ELF-1 (cell line): ENCODE measurements around the gene LRRK1.
"Not testable (repeated sequence)": the region's sequence is repeated elsewhere in the genome, so short reads cannot be mapped to it uniquely, and the experiment has no call there.

ENCODE experiments used
- DNase-seq: peaks from one replicate; pipeline ENCODE4 v3.0.0-alpha.2; 2016; ENCODE audit warnings: low read depth, low spot score

The LRRK1 gene

DNA sequence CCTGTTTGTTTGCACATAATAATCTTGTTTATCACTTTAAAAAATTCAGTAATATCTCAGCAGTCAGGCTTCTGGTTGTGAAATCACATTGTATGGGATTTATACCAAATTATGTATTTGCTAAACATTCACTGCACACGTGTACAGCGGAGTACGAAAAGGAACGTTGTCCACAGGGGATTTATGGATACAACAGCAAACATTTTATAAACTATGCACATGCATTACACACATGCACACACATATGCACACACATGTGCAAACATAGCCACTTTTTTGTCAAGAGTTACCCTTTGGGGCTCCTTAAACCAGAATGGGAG lies 150.5 kb downstream of the LRRK1 start:
- DNase-seq: no peak

DNA sequence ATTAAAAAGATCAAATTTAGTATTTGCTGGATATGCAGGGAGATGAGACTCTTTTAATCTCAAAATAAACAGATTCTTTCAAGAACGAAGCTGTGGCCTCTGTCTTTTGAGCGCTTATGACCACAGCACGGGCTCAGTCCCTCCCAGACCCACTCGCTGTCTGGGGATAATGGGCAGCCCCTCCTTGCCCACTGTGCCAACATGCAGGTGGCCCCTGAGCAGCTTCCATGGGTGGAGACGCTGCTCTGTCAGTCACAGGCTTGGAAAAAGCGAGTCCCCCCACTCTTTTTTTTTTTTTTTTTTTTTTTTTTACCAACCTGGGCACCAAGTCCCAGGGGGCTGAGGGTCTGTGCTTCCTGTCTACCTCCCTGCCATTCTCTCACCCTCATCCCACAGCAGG lies 150.9 kb downstream of the LRRK1 start:
- no peak for DNase-seq

DNA sequence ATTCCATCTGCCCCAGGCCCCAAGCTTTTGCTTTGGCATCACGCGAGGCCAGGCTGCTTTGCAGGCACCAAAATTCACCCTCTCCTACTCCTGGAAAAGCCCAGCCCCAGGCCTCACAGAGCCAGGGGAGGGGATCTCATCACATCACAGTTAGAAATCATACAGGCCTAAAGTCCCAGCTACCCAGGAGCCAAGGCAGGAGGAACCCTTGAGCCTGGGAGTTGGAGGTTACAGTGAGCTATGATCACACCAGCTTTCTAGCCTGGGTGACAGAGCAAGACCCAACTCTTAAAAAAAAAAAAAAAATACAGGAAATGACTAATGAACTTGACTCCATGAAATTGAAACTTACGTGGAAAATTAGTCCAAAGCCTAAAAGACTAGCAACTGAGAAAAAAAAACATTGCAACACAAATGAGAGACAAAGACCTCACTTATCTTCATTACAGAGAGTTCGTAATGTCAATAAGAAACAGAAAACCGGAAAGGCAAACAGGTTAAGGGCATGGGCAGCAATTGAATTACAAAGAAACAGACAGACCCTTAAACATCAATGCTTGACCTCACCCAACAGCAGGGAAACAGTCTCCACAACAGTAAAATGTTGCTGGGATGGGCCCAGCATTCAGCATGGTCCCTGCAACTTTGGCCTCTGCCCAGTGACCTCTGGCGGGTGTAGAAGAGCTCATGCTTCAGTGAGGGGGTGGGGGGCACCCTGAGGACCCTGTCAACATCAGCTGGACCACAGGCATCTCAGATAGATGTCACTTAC lies 151.5 kb downstream of the LRRK1 start:
- DNase-seq: peak; percentile 71

DNA sequence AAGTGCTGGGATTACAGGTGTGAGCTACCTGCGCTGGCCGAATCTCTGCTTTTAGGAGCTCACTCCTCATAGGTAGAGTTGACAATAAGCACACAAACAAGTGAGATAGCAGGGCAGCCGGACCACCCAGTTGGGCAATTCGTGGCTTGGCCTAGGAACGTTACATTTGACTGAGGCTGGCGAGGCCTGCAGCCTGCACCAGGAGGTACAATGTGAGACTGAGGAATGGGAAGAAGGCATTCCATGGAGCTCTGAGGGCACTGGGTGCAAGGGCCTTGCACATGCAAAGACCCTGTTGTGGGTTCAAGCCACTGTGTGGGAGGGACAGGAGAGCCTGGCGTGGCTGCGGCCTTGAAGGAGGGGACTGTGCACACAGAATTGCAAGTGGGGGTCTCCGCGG lies 152.5 kb downstream of the LRRK1 start:
- DNase-seq: no peak

DNA sequence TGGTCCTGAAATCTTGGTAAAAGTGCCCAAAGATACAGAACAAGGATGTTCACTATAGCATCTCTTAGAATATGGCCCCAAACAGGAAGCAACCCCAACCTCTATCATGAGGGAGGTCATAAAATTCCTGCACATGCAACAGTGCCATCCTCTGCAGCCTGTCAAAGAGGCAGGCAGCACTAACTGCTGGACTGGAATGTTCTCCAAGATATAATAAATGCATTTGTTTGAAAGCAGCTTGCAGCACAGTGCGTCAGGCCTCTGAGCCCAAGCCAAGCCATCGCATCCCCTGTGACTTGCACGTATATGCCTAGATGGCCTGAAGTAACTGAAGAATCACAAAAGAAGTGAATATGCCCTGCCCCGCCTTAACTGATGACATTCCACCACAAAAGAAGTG lies 153.1 kb downstream of the LRRK1 start:
- not testable (repeated sequence) for DNase-seq

DNA sequence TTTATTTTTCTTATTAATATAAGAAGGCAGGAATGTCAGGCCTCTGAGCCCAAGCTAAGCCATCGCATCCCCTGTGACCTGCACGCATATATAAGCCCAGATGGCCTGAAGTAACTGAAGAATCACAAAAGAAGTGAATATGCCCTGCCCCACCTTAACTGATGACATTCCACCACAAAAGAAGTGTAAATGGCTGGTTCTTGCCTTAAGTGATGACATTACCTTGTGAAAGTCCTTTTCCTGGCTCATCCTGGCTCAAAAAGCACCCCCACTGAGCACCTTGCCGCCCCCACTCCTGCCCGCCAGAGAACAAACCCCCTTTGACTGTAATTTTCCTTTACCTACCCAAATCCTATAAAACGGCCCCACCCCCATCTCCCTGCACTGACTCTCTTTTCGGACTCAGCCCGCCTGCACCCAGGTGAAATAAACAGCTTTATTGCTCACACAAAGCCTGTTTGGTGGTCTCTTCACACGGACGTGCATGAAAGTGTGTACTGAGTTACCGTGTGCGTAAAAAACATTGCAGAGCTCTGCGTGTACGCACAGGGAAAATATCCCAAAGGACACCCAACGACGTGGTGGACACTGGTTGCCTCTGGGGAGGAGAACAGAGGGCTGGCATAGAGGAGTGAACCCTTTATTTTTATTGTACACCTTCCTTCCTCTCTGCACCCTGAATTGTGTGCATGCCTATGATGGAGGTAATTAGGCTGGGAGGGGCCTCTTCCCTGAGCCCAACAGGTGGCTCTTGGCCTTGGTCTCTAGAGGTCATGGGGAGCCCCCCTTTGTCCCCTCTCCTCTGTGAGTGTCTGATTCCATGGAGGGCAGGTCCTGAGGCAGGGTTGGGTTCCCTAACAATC lies 158.9 kb downstream of the LRRK1 start:
- not testable (repeated sequence) for DNase-seq

DNA sequence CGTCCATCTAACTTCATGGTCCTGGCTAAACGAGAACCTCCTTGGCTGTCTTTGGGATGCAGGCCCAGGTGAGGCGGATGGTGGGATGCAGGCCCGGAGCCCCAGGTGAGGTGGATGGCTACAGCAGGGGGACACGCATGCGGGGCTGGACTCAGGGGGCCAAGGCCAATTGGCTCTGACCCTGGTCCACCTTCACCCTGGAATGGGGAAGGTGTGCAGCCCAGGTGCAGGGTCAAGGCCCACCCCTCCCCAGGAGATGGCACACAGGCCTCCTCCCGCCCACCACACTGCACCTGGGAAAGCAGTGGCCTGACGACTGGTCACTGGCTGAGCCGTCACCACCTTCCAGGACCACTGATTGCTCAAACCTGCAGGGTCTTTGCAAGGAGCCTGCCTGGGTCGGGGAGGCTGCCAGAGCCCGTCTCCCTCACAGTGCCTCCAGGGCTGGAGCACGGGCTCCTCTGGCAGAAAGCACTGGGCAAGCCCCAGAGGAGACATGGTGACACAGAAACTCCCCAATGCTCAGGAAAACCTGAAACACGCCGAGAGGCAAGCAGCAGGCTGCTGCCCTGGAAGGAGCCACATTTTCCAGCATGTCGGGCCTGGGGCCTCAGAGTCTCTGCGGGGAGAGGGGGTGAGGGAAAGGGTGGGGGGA lies 159.6 kb downstream of the LRRK1 start:
- DNase-seq: no peak

DNA sequence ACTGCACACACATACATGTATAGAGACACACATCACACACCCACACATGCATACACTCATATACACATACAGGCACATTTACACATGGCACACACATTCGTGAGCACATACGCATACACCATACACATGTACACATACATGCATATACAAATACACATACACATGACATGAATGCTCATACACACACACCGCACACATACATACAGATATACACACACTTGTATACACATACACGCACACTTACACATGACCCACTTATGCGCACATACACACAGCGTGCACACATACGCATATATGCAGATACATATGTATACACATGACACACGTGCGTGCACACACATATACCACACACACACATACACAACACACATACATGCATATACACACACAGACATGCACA lies 162.7 kb downstream of the LRRK1 start:
- DNase-seq: no peak

DNA sequence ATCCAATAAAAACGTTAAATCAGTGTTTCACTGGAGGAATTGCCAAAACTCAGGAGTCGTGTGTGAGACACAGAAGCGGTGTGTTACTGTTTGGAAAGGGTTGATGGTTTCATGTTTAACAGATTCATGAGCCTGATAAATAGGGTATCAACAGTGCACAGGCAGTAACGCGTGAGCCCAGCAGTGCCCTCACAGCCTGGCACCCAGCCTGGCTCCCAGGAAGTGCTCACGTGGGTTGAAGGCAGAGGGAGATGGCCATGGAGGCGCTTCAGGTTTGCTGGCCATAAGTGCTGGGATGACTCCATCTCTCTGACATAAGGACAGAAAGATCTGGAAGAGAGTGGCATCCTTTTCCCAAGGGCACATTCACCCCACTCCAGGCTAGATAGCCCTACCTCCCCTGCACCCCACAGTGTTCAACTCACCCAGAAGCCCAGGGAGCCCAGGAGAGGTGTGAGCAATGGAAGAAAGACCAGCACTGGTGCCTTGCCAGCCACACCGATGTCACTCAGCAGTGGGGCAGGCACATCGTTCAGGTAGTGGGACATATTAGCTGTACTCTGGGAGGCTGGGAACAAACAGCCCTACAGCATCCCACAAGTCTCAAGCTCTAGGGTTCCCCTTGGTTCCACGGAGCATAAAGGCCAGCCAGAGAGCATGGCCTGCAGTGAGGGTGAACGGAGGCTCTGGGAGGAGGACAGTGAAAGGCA lies 164.3 kb downstream of the LRRK1 start:
- no peak for DNase-seq

DNA sequence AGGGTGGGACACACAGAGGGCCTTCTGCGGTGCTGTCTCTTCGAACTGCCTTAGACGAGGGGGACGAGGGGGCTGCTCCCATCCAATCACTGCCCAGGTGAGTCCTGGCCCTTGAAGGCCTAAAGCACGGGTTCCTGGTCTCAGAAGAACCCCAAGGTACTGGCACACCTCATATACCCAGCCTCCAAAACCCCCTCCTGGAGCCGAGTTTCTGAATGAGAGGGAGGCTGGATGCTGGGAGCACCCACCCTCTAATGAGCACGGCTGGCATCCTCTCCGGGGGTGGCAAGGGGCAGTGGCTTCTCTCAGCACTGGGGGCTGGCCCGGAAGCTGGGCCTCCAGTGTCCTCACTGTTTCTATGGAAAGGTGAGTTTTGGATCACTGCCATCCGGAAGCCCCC lies 165.6 kb downstream of the LRRK1 start:
- no peak for DNase-seq

DNA sequence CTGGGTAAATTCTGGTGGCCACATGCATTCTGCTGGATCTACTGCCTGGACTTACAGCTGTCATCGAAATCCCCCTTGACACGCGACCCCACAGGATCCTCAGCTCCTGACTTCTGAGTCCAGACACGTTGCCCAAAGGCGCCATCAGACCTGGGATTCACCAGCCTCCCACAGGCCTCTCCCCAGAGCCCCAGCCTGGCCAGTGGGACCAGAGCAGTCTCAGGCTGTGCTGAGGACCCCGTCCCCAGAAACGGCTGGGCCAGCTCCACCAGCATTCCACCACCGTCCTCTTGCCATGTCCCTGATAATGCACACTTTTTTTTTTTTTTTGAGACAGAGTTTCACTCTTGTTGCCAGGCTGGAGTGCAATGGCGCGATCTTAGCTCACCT lies 166.1 kb downstream of the LRRK1 start:
- no peak for DNase-seq

DNA sequence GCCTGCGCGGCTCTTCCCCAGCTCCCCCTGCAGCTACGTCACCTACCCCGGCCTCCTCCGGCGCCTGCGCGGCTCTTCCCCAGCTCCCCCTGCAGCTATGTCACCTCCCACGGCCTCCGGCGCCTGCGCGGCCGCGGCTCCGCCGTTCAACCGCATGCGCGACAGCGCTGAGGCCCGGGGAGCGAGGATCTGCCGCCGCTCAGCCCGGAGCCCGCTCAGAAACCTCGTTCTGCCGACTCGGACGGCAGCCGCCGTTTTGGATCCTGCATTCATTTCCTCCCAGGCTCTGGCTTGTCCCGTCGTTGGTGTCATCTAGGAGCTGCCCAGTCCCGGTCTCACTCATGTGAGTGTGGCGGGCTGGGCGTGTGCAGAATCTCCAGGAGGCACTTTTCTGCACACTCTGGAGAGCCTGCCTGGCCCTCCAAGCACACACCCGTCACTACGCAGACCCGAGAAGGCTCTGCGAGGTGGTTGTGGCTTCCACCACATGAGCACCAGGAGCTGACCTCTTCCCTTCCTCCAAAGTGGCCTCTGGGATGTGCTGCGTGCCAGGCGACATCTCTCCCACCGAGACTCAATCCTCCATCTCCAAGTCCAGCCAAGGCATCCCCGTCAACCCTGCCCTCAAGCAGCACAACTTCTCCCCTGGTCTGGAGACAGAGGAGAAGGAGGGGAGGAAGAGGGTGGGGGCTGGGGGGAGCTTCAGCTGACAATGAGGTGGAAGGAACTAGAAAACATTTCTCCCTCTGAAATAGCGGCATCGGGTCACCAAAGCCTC lies 167.4 kb downstream of the LRRK1 start:
- peak; percentile 47 for DNase-seq

DNA sequence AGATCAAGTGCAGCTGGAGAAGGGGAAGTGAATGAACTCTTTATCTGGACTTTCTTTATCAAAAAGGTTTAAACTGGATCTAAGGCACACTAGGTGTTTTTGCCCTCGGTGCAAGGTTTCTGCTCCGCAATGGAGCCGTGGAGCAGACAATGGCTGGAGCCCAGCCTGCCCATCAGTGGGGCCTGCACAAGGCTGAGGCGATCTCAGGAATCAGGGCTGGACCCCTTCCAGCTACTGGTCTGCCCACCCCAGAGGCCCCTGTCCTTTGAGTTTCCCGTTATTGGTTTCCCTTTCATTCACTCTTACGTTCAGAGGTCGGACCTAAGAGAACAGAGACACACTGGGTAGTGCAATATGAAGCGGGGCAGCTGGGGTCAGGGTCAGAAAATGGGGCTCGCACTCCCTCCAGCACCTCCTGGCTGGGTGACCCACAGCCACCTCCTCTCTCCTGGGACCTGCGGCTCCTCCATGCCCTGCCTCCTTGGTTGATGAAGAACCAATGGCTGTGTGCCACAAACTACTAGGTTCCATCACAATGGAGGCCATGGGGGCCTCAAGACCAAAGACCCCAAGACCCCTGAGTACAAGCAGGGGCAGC lies 168.1 kb downstream of the LRRK1 start:
- DNase-seq: no peak

DNA sequence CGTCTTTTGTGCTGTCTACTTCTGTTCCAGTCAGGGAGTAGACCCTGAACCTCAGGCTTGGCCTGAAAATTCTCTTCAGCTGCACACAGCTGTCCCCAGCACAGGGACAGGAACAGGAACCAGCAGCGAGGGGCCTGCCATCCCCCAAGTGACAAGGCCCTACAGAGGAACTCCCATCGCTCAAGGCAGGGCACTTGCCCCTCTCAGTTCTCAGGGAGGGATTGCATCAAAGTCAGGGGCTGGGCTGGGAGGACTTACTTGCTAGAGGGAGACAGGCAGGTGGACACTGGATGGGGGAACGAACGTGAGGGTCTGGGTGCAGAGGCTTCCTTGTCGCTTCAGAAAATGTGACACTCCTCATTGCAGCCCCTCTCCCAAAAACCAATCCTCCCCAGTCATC lies 169.1 kb downstream of the LRRK1 start:
- no peak for DNase-seq

DNA sequence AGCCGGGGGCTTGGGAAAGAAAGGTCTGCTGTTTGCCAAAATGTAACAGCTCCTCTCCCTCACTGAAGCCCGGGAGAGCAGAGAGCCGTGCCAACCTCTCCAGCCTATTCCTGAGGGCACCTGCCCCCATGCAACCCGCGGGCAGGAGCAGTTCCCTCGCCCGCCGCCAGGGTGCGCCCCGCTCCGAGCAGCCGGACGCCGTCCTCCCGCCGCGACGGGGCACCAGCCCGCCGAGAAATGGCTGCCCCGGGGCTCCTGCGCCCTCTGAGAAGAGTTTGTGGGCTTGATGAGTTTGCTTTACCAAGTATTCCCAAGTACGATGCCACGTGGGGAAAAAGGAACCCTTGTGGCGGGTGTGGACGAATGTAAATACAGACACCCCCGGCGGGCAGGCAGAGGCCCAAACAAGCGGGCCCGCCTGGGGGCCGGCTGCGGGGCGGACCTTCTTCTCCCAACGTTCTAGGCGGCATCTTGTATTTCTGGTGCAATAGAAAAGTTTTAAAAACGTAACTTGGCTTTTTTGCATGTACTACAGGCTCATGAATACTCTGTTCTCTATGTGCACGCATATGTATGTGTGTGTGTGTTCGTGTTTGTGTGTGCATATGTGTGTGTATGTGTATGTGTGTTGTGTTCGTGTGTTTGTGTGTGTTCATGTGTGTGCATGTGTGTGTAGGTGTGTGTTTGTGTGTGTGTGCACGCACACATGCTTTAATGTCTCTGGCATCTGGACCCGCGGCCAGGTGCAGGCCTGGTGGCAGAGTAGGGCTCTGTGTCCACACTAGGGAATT lies 169.8 kb downstream of the LRRK1 start:
- peak; percentile 83 for DNase-seq

DNA sequence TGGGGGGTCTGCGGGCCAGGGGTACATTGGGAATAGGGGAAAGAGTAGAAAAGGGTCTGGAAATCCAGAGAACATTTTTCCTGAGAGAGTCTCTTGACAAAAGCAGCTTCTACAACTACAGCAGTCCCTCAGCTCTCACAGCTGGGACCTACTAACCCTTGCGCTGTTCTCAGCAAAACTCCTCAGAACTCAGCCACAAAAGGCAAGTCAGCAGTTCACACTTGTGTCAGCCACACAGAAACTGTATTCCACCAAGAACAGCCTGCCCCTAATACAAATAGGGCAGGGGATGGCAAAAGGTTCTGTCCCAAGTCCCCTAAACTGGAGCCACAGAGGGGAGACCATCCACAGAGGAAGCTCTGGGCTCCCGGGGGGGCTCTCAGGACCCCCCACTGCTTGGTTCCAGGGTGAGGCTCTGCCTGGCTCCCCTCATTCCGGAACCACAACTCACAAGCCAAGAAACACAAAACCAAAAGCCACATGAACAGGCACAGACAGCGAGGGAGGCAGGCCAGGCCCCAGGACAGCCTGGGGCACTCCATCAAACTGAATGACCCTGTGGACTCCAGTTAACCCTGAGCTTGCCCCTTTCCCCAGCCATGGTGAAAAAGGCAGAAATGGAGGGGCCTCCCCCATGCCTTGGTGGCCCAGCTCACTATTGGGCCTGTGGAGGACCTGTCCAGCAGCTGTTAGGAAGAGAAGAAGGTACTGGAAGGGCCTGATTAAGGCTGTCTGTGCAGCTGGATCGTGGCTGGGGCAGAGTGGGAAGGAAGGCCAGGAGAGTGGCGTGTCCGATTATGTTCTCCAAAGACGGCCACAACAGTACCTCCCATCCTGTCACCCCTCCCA lies 170.6 kb downstream of the LRRK1 start:
- DNase-seq: no peak

DNA sequence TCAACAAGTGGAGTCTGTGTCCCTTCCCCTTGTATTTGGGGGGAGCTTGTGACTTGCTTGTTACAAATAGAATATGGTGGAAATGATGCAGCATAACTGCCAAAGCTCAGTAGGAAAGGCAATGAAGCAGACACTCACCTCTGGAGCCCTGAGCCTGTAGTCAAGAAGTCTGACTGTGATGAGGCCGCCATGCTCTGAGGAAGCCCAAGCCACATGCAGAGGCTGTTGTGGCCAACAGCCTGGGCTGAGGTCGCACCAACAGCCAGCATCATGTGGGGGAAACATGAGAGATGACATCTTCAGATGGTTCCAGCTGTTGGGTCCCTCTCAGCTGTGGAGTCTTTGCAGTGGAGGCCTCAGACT lies 171.3 kb downstream of the LRRK1 start:
- DNase-seq: no peak

DNA sequence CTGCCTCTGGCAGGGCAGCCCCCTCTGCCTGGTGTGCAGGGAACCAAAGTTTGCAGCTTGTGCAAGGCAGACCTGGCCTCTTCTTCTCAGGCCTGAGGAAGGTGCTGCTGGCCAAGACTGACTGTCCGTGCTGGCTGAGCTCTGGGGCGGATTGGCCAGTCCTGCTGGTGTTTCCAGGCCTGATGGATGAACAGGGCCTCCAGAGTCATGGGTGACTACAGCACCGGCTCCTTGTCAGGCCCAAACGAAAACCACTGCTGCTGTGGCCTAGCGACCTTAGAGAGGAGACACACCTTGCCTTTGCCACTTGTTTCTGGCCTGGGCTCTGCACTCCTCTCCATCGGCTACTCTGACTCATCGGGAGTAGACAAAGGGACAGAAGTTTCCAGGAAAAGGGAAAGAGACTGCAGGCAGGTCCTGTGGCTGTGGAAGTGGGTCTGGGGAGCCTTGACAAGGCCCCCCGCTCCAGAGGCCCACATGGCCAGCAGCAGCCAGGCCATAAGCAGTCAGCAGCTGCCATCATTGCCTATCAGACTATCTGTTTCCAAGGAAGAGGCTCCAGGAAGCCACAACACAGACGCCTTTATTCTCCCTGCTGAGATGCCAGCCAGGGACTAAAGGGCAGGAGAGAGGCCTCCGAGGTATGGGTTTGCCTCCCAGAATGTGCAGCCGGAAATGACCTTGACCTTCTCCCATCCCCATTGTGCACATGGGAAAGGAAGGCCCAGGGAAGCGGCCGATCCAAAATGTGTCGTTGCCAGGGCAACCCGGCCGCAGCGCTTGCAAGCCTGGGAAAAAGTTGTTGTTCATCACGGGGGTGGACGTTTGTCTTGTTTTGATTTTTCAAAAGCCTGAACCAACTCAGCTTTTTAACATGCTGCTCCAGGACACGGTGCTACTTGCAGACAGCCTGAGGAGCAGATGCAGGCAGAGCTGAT lies 172.2 kb downstream of the LRRK1 start:
- no peak for DNase-seq
